ENCODE data around the gene LFNG.
A peak's percentile ranks its signal among the peaks of the same experiment; 100 is the strongest.

Gene LFNG

DNA sequence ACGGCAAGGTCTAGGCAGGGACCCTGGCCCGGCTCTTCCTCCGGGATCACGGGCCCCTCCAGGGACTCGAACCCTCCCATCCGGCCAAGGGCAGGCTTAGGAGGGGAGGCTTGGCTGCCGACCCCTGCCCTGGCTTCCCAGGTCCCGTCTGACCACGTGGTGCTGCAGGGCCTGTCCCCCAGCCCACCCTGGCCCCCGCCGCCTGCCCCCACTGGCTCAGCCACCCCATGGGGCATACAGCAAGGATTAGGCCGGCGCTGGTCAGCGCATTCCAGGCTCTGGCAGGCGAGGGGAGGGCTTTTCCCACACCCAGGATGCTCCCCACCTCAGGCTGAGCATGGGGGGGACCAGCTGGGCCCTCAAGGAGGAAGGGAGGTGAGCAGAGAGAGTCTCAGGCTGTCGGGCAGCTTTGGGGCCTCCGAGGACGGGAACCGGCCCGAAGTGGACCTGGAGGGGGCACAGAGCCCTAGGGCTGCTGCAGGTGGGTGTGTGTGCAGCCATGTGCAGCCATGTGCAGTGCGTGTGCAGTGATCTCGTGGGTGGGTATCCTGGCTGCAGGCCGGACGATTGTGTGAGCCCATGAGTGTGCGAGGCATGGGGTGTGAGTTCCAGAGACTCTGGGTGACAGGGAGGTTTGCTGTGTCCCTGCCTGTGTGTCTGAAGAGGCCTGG lies 42.7 kb upstream of the LFNG start:
- H3K27ac Mint-ChIP-seq = no peak overlapping the region
- H3K27me3 Mint-ChIP-seq (ENCODE audit: low read depth, poor library complexity) = no peaks in the 10 kb centered on the region
- peaks cover 36% of the 10 kb centered on the region for H3K4me1 Mint-ChIP-seq
- no peak for DNase-seq
- H3K9me3 Mint-ChIP-seq = no peaks in the 10 kb centered on the region
- TF ChIP-seq, protein P1, sequence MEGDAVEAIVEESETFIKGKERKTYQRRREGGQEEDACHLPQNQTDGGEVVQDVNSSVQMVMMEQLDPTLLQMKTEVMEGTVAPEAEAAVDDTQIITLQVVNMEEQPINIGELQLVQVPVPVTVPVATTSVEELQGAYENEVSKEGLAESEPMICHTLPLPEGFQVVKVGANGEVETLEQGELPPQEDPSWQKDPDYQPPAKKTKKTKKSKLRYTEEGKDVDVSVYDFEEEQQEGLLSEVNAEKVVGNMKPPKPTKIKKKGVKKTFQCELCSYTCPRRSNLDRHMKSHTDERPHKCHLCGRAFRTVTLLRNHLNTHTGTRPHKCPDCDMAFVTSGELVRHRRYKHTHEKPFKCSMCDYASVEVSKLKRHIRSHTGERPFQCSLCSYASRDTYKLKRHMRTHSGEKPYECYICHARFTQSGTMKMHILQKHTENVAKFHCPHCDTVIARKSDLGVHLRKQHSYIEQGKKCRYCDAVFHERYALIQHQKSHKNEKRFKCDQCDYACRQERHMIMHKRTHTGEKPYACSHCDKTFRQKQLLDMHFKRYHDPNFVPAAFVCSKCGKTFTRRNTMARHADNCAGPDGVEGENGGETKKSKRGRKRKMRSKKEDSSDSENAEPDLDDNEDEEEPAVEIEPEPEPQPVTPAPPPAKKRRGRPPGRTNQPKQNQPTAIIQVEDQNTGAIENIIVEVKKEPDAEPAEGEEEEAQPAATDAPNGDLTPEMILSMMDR (IDR thresholded peaks at IDR 0.05) = no peak
- H3K36me3 Mint-ChIP-seq (ENCODE audit: low read depth) = no peaks in the 10 kb centered on the region
- no peak overlapping the region for H3K4me3 Mint-ChIP-seq

DNA sequence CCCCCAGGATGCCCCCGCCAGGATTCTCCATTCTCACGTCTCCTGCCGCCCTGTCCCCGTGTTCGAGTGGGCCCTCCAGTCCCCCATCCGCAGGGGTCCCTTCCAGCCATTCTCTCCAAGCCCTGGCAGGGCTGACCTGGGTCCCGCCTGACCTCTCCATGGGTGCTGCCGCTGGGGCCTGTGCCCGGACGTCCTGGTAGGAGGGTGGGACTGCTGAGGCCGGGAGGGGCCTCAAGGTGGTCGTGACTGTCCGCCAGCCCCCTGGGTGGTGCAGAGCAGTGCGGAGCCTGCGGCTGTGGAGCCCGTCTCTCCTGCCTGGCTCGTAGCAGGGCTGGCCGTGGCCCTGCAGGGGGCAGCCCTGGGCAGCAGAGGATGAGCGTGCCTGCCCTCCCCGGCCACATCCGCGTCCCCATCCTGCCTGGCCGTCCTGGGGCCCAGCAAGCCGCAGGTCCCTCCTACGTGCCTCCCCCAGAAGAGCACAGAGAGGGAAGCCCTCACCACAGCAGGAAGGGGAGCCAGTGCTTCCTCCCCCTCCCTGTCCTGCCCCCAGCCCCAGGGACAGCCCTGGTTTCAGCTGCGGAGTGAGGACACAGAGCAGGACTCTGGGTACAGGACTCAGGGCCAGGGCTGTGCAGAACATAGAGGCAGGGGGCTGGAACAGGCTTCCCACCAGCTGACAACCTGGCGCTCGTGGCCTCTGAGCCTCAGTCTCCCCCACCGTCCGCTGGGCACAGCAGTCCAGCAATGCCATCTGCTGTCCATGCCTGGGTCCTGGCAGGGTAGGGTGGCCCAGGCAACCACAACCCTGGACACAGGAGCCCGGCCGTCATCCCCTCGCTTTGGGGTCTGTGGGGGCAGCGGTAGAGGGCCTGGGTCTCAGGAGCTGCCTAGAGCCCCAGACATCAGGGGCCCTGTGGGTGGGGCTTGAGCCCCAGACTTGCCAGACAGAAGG lies 41.9 kb upstream of the LFNG start:
- no peak overlapping the region for H3K27ac Mint-ChIP-seq
- H3K36me3 Mint-ChIP-seq (ENCODE audit: low read depth) = no peaks in the 10 kb centered on the region
- peak; percentile 76 for DNase-seq
- peaks cover under 1% of the 10 kb centered on the region for H3K9me3 Mint-ChIP-seq
- H3K27me3 Mint-ChIP-seq (ENCODE audit: low read depth, poor library complexity) = no peaks in the 10 kb centered on the region
- no peak overlapping the region for H3K4me3 Mint-ChIP-seq
- H3K4me1 Mint-ChIP-seq = peaks cover 36% of the 10 kb centered on the region
- TF ChIP-seq, protein P1 (IDR thresholded peaks at IDR 0.05) = peak; percentile 72

DNA sequence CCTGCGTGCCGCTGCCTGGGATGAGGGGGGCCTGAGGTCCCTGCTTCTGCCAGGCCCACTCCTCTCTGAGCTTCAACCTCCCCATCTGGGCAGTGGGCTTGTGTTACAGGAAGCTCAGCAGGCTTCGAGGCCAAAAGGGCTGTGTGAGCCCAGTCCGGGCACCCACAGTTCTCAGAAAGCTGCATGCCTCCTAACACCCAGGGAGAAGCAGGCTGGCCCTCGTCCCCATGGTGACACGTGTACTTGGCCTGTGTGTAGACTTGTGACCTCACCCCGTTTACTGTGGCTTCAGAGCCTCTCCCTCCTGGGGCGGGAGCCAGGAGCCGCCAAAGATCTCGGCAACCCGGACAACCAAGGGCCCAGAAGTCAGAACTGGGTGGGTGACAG lies 41.2 kb upstream of the LFNG start:
- no peak for DNase-seq
- peaks cover 6% of the 10 kb centered on the region for H3K9me3 Mint-ChIP-seq
- H3K27me3 Mint-ChIP-seq (ENCODE audit: low read depth, poor library complexity) = no peaks in the 10 kb centered on the region
- H3K4me3 Mint-ChIP-seq = no peak overlapping the region
- no peaks in the 10 kb centered on the region for H3K36me3 Mint-ChIP-seq (ENCODE audit: low read depth)
- H3K4me1 Mint-ChIP-seq = peaks cover 35% of the 10 kb centered on the region
- TF ChIP-seq, protein P1 (IDR thresholded peaks at IDR 0.05) = no peak
- H3K27ac Mint-ChIP-seq = no peak overlapping the region

DNA sequence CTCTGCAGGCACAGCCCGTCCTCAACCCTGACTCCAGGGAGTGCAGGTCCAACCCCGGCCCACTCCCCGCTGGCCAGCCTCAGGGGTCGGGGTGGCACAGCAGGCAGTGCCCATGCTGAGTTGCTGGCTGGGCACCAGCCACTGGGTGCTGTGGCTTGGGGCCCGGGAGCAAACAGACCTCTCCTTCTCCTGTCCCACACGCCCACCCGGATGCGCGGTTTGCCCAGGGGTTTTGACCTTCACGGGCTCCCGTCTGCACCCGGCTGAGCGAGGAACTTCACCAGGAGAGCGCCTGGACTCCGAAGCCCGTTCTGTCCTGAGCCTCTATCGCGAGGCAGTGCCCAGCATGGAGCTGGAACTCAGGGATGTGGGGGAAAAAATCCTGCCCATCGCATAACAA lies 40.8 kb upstream of the LFNG start:
- peaks cover 31% of the 10 kb centered on the region for H3K4me1 Mint-ChIP-seq
- H3K27me3 Mint-ChIP-seq (ENCODE audit: low read depth, poor library complexity) = no peaks in the 10 kb centered on the region
- no peak overlapping the region for H3K27ac Mint-ChIP-seq
- TF ChIP-seq, protein P1 (IDR thresholded peaks at IDR 0.05) = no peak
- DNase-seq = no peak
- H3K9me3 Mint-ChIP-seq = peaks cover 6% of the 10 kb centered on the region
- H3K36me3 Mint-ChIP-seq (ENCODE audit: low read depth) = no peaks in the 10 kb centered on the region
- no peak overlapping the region for H3K4me3 Mint-ChIP-seq

DNA sequence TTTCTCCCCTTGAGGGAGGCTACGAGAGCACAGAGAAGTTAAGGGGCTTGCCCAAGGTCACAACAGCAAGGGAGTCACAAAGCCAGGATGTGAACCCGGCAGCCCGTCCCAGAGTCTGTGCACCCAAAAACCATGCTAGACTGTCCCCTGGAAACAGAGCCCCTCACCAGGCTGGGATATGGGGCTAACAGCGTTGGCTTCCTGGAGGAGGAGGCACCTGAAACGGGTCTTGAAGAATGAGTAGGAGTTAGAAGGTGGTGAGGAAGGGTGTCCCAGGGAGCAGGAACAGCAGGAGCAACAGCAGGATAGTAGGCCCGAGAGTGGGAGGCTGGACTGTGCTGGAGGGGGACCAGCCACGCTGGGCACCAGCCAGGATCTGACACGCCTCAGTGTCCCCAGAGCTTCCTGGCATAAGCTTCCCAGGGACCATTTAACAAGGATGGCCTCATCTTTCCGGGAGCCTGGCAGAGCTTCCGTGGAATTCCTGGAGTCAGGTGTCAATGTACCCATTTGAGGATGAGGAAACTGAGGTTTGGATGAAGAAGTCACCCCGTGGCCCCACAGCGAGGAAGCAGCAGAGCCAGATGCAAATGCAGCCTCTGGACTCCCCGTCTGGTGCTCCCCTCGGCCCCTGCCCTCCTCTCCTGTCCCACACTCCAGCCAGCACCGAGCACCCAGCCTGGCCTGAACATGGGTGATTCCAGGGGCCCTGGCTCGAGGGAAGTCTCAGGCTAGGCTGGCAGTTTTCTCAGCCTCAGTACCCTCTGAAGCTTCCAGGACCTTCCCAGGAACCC lies 40.1 kb upstream of the LFNG start:
- Mint-ChIP-seq H3K27me3 (ENCODE audit: low read depth, poor library complexity) (no peaks in the 10 kb centered on the region), H3K4me1 (peaks cover 30% of the 10 kb centered on the region), H3K9me3 (peaks cover 6% of the 10 kb centered on the region), H3K27ac (no peak overlapping the region), H3K4me3 (no peak overlapping the region), H3K36me3 (ENCODE audit: low read depth) (no peaks in the 10 kb centered on the region)
- TF ChIP-seq, protein P1 (IDR thresholded peaks at IDR 0.05) = no peak
- DNase-seq = no peak

Measured in nephron progenitor cell (in vitro differentiated cells).